Endothelial cell of umbilical vein (primary cell): ENCODE results near the gene OTUD5. TPM values are rescaled to one million over a fixed set of nuclear protein-coding genes. Genes with fewer than 3 reads are reported as not detected.

Experiments used
- BruUV-seq: library from RNA; stranded (reverse); fragments of 400-500 nt; replicated peaks from 2 replicates; lab custom pipeline; 2021; lab: Mats Ljungman, UMichigan
- CTCF ChIA-PET: fragments of 300-600, 350-600 bp; sonication (Branson Sonifier 250); formaldehyde crosslinking; loops from one replicate; lab custom pipeline; 2021; ENCODE audit warnings: antibody characterized with exemption, inconsistent platforms; lab: Charles Lee
- POLR2A ChIA-PET: fragments of 300-600, 350-600 bp; sonication (Branson Sonifier 250); formaldehyde crosslinking; loops from one replicate; lab custom pipeline; 2021; ENCODE audit warnings: antibody characterized with exemption, inconsistent platforms; lab: Charles Lee
- DNase-seq: peaks from one replicate; pipeline ENCODE4 v3.0.0-alpha.2; 2011; ENCODE audit warnings: low read depth, low spot score
- FAIRE-seq: peaks from 2 replicates; lab custom pipeline; 2011; peaks lifted over from hg19 to GRCh38; lab: Jason Lieb, UNC
- H2AFZ ChIP-seq: 2 replicates; pipeline ENCODE4 v1.6.0; 2012; ENCODE audit warnings: low read depth, low read length, control low read depth, inconsistent platforms
- H3K27ac ChIP-seq: 2 replicates; pipeline ENCODE4 v1.5.1; 2011; ENCODE audit warnings: low read depth, mild to moderate bottlenecking, control low read depth, low read length, moderate library complexity; ENCODE audit not compliant: insufficient read depth
- H3K27me3 ChIP-seq, 2 experiments: 2 replicates each; pipeline versions ENCODE4 v1.6.0 to v1.6.1; 2011; ENCODE audit warnings: low read length in 2 of 2, mixed read lengths in 1 of 2; ENCODE audit not compliant: control insufficient read depth in 2 of 2, insufficient read depth in 2 of 2
- H3K36me3 ChIP-seq, 2 experiments: 2 replicates in 1 of 2; 3 replicates in 1 of 2; pipeline ENCODE4 v1.5.1; 2011; ENCODE audit warnings: low read length in 2 of 2, mild to moderate bottlenecking in 1 of 2, moderate library complexity in 1 of 2; ENCODE audit not compliant: control insufficient read depth in 2 of 2, insufficient read depth in 2 of 2; ENCODE audit errors: extremely low read depth in 1 of 2
- H3K4me1 ChIP-seq: 3 replicates; pipeline ENCODE4 v1.5.1; 2011; ENCODE audit warnings: mild to moderate bottlenecking, low read length; ENCODE audit not compliant: control insufficient read depth, insufficient read depth; ENCODE audit errors: extremely low read depth
- H3K4me2 ChIP-seq: 2 replicates; pipeline ENCODE4 v1.6.1; 2011; ENCODE audit warnings: low read length, control low read depth, mixed read lengths; ENCODE audit not compliant: insufficient read depth
- H3K4me3 ChIP-seq, 3 experiments: fragments of 200-600 bp in 1 of 3; sonication (generic), shearing (Covaris generic) in 1 of 3; replicated peaks in 1 of 3; 2 replicates each; pipeline ENCODE4 v1.5.1; 2011 to 2016; ENCODE audit warnings: control low read depth in 3 of 3, low read length in 3 of 3, mild to moderate bottlenecking in 2 of 3, inconsistent platforms in 1 of 3, low read depth in 1 of 3, moderate library complexity in 1 of 3; ENCODE audit not compliant: insufficient read depth in 1 of 3
- H3K79me2 ChIP-seq: 2 replicates; pipeline ENCODE4 v1.6.0; 2012; ENCODE audit warnings: low read length, inconsistent platforms; ENCODE audit not compliant: control insufficient read depth, insufficient read depth
- H3K9ac ChIP-seq: replicated peaks from 2 replicates; pipeline ENCODE3; 2011; ENCODE audit warnings: low read length, control low read depth; ENCODE audit not compliant: insufficient read depth; ENCODE audit errors: extremely low read depth
- H3K9me1 ChIP-seq: replicated peaks from 3 replicates; pipeline ENCODE4 v1.6.0; 2011; ENCODE audit warnings: mild to moderate bottlenecking, low read length; ENCODE audit not compliant: control insufficient read depth, insufficient read depth; ENCODE audit errors: extremely low read depth
- H3K9me3 ChIP-seq: replicated peaks from 2 replicates; pipeline ENCODE4 v1.5.1; 2012; ENCODE audit warnings: low read length, inconsistent platforms; ENCODE audit not compliant: control insufficient read depth, insufficient read depth
- H4K20me1 ChIP-seq: replicated peaks from 2 replicates; pipeline ENCODE3; 2011; ENCODE audit warnings: mild to moderate bottlenecking, low read length; ENCODE audit not compliant: control insufficient read depth, insufficient read depth; ENCODE audit errors: extremely low read depth
- CTCF ChIP-seq, 2 donors: IDR thresholded peaks; 1 replicate in 1 of 2; 2 replicates in 1 of 2; pipeline ENCODE4 v1.5.1; 2011; ENCODE audit warnings: low read length in 2 of 2, mild to moderate bottlenecking in 2 of 2, moderate library complexity in 2 of 2, control low read depth in 1 of 2, inconsistent platforms in 1 of 2, low read depth in 1 of 2; ENCODE audit not compliant: insufficient read depth in 1 of 2; ENCODE audit errors: extremely low read depth in 1 of 2
- EZH2 ChIP-seq: IDR thresholded peaks from 2 replicates; pipeline ENCODE4 v1.6.1; 2012; ENCODE audit warnings: borderline replicate concordance, low read depth, mild to moderate bottlenecking, moderate library complexity, low read length, inconsistent platforms; ENCODE audit not compliant: severe bottlenecking
- FOS ChIP-seq: IDR thresholded peaks from 2 replicates; pipeline ENCODE4 v1.6.1; 2011; ENCODE audit warnings: mild to moderate bottlenecking, low read length, moderate library complexity, borderline replicate concordance; ENCODE audit not compliant: insufficient read depth
- GATA2 ChIP-seq: IDR thresholded peaks from 2 replicates; pipeline ENCODE4 v1.7.0; 2011; ENCODE audit warnings: low read depth, mild to moderate bottlenecking, moderate library complexity, mixed read lengths, low read length; ENCODE audit not compliant: insufficient read length, insufficient read depth
- JUN ChIP-seq: IDR thresholded peaks from 2 replicates; pipeline ENCODE4 v1.6.1; 2011; ENCODE audit warnings: borderline replicate concordance, low read depth; ENCODE audit not compliant: insufficient read length, insufficient read depth
- MAX ChIP-seq: IDR thresholded peaks from 2 replicates; pipeline ENCODE4 v1.6.1; 2011; ENCODE audit not compliant: insufficient read depth, insufficient read length
- MYC ChIP-seq: IDR thresholded peaks from one replicate; pipeline ENCODE4 v1.6.1; 2011; ENCODE audit warnings: mild to moderate bottlenecking, low read depth, low read length
- POLR2A ChIP-seq: IDR thresholded peaks from 2 replicates; pipeline ENCODE4 v1.6.1; 2012; ENCODE audit warnings: low read depth, mild to moderate bottlenecking, control low read depth, low read length
- POLR2AphosphoS5 ChIP-seq: IDR thresholded peaks from 2 replicates; pipeline ENCODE4 v1.6.1; 2012; ENCODE audit warnings: low read depth, mild to moderate bottlenecking, control low read depth, low read length, moderate library complexity; ENCODE audit not compliant: insufficient read depth
- dilution Hi-C: fragments of 300-500 bp; cut with MboI; formaldehyde crosslinking; loops from one replicate; pipeline ENCODE4 v1.15.0; 2019; ENCODE audit warnings: low sequenced_read_pairs; ENCODE audit not compliant: extremely low pct_ligation_motif_present
- intact Hi-C: fragments of 100-400 bp; cut with micrococcal nuclease; formaldehyde crosslinking; loops from one replicate; pipeline ENCODE4 v1.10.0; 2022
- polyA plus RNA-seq, 4 experiments: library from polyadenylated mRNA; depleted of rRNA in 3 of 4; stranded (reverse) in 3 of 4; unstranded in 1 of 4; fragments of >200 nt; gene quantifications; 2 replicates each; pipeline versions ENCODE4 v1.2.1 to v1.2.3, GENCODE V29; 2011 to 2012; ENCODE audit warnings: missing spikeins in 1 of 4
- total RNA-seq: library from RNA; stranded (reverse); gene quantifications from 2 replicates; pipeline ENCODE4 v1.2.3, GENCODE V29; 2021

The OTUD5 gene
- total and polyA plus RNA-seq, 2 donors (not counting 3 experiments of a cell fraction or from before 2014, with no cell fraction given) = 44.3 to 44.6 TPM

- H4K20me1 ChIP-seq = no peaks in the 10 kb centered on the region
- ChIA-PET POLR2A (no interaction called here), CTCF (interaction anchor here (0.5 kb wide), 1 partner anchor 8 kb away, joined by 3 read pairs; no protein-coding TSS in a partner anchor)
- no peak for TF ChIP-seq JUN
- TF ChIP-seq CTCF (IDR thresholded peaks at IDR 0.05; ENCODE audit: extremely low read depth in 1 of 2, insufficient read depth in 1 of 2, low read depth in 1 of 2, low read length in 2 of 2) = no peak
- no peak for TF ChIP-seq EZH2
- no peak for TF ChIP-seq POLR2A
- TF ChIP-seq MAX = no peak
- TF ChIP-seq POLR2AphosphoS5 = no peak
- no peak for TF ChIP-seq FOS
- no peak for TF ChIP-seq MYC
- no peak for TF ChIP-seq GATA2
- H3K9me3 ChIP-seq = no peaks in the 10 kb centered on the region
- H2AFZ ChIP-seq = no peak overlapping the region
- no peak for FAIRE-seq
- H3K4me1 ChIP-seq = no peaks in the 10 kb centered on the region
- no peak overlapping the region for H3K27ac ChIP-seq
- no peak overlapping the region for H3K4me3 ChIP-seq
- H3K9me1 ChIP-seq = no peaks in the 10 kb centered on the region
- H3K4me2 ChIP-seq = no peak overlapping the region
- BruUV-seq = no TSS peak
- H3K79me2 ChIP-seq = no peaks in the 10 kb centered on the region
- peaks cover 0 to 10% of the 10 kb centered on the region in 2 experiments for H3K36me3 ChIP-seq
- DNase-seq = no peak
- dilution Hi-C loops = no loop called here
- intact Hi-C loops = no loop called here
- H3K9ac ChIP-seq = no peak overlapping the region
- H3K27me3 ChIP-seq = no peaks in the 10 kb centered on the region
Observed at GRCh38 chrX:48927123-48927522, 30.3 kb downstream of the OTUD5 start.
